ENCODE results near the gene TM2D3. TPM values are rescaled to one million over a fixed set of nuclear protein-coding genes. Genes with fewer than 3 reads are reported as not detected.

The TM2D3 gene
- total and polyA plus RNA-seq, 2 of the 8 experiments (the other 6 are each of a cell fraction or from before 2014, with no cell fraction given) = 26.4 to 28.0 TPM

- Histone ChIP-seq H3K4me1 (replicated peaks in 1 of 4; ENCODE audit: control insufficient read depth in 3 of 4, insufficient read depth in 4 of 4, low read length in 3 of 4) (no peaks in the 10 kb centered on the region), H2BK5ac (ENCODE audit: low read depth, low read length) (no peak overlapping the region), H2AFZ (ENCODE audit: low read length) (no peak overlapping the region), H3K23ac (ENCODE audit: insufficient read length) (no peak overlapping the region), H3K4me2 (ENCODE audit: insufficient read depth in 1 of 2, low read depth in 2 of 2, low read length in 2 of 2) (no peak overlapping the region), H3K4me3 (ENCODE audit: extremely low read depth in 1 of 4, insufficient read depth in 2 of 4, low read depth in 3 of 4, low read length in 4 of 4) (no peak overlapping the region), H4K8ac (ENCODE audit: extremely low read depth, insufficient read depth, low read length) (no peak overlapping the region), H3K79me1 (ENCODE audit: low read depth, low read length) (no peaks in the 10 kb centered on the region), H3K56ac (replicated peaks; ENCODE audit: insufficient read length, low read depth, low read length) (no peak overlapping the region), H2BK12ac (ENCODE audit: low read depth, low read length) (no peak overlapping the region), H3K27ac (ENCODE audit: low read depth, low read length) (no peak overlapping the region), H2BK15ac (ENCODE audit: low read length) (no peak overlapping the region), H2BK20ac (ENCODE audit: low read length) (no peak overlapping the region), H3K4ac (replicated peaks; ENCODE audit: insufficient read length, low read depth, low read length) (no peak overlapping the region), H3K9me3 (ENCODE audit: insufficient read depth in 2 of 2, low read depth in 1 of 2, low read length in 1 of 2) (no peaks in the 10 kb centered on the region), H3K23me2 (ENCODE audit: low read depth, low read length) (no peaks in the 10 kb centered on the region), H4K20me1 (replicated peaks in 1 of 2; ENCODE audit: control insufficient read depth in 1 of 2, insufficient read depth in 2 of 2, low read length in 2 of 2) (no peaks in the 10 kb centered on the region), H3K27me3 (replicated peaks in 1 of 4; ENCODE audit: control insufficient read depth in 3 of 4, extremely low read depth in 1 of 4, insufficient read depth in 3 of 4, low read length in 3 of 4) (no peaks in the 10 kb centered on the region), H2AK5ac (ENCODE audit: low read depth, low read length) (no peak overlapping the region), H4K5ac (ENCODE audit: insufficient read length, low read depth, low read length) (no peak overlapping the region), H3K9ac (replicated peaks in 1 of 4; ENCODE audit: extremely low read depth in 1 of 4, low read depth in 3 of 4, low read length in 3 of 4) (no peak overlapping the region), H3K18ac (ENCODE audit: extremely low read depth, low read length) (no peak overlapping the region), H4K91ac (replicated peaks; ENCODE audit: insufficient read length, low read length) (no peak overlapping the region), H3K14ac (ENCODE audit: insufficient read length) (no peak overlapping the region), H3K36me3 (ENCODE audit: control insufficient read depth in 2 of 4, insufficient read depth in 4 of 4, low read length in 3 of 4) (no peaks in the 10 kb centered on the region), H3K79me2 (ENCODE audit: control insufficient read depth in 1 of 2, insufficient read depth in 2 of 2, low read length in 2 of 2) (no peaks in the 10 kb centered on the region), H2BK120ac (replicated peaks; ENCODE audit: low read depth, low read length) (no peak overlapping the region)
- CTCF ChIA-PET (ENCODE audit: partially characterized antibody) = interaction anchor here (1.0 to 6.4 kb wide), 3 partner anchors 21 to 286 kb away, joined by 3 to 33 read pairs (median 3); no protein-coding TSS in a partner anchor
- DNase-seq (ENCODE audit: low read depth in 1 of 2, low spot score in 2 of 2) (no peak), FAIRE-seq (no peak)
- POLR2A ChIA-PET (ENCODE audit: partially characterized antibody) = no interaction called here
- 85% methylated on average over 2 of the region's 2 CpGs; no CpG with 5 or more reads in 1 of the 2 experiments for WGBS, 2 experiments (ENCODE audit: extremely low coverage in 1 of 2, insufficient coverage in 1 of 2, insufficient read length in 1 of 2, insufficient replicate concordance in 2 of 2, low coverage in 1 of 2, low lambda C conversion rate in 2 of 2, missing lambda C conversion rate in 1 of 2)
Observed at GRCh38 chr15:101607108-101607507, 45.1 kb downstream of the TM2D3 start.
